DMS53 treated with DMSO at 0.1 percent for 48 hours (cell line): ENCODE data around the gene SHISAL1.

ENCODE experiments used
- DNase-seq: peaks from one replicate; lab custom pipeline; 2025; ENCODE audit not compliant: unreplicated experiment; lab: John Stamatoyannopoulos, UW

Gene SHISAL1

DNA sequence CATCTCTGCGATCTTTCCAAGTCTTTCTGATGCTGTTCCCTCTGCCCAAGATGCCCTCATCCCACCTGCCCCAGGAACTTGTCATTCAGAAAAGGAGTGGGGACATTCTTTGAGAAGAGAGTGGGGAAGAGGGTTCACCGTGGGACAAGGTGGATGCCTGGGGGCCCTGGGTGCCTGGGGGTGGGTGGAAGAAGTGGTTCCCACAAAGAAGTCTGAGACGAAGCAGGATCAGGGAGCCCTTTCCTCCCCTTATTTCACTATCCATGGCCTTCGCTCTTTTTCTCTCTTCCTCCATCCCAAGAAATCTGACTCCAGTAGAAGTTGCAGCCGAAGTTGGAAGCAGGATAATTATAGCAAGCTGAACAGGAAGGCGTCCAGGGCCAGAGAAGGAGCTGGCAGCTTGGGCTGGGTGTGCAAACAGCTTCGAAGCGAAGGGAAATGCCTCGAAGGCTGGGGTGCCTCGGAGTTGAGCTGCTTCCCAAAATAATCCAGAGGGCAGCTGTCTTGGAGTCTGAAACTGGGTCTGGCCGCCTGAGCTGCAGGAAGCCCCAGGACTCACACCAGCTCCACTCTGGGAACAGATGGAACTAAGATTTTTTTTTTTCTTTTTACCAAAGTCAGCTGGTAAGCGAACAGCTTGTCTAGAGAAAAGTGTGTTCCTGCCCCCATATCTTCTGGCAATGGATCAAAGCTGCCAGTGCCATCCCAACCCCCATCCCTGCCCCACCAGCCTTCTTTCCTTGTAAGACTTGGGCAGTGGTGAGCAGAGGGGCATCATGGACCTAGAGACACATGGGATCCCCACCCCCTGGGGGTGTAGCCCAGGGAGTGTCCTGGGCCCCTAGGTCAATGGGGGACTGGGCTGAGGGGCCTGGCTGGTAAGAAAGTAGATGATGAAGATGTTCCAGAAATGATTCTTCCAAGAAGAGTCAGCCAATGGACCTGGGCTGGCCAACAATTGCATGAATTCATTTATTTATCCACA lies 100.5 kb downstream of the SHISAL1 start:
- DNase-seq, result no peak

DNA sequence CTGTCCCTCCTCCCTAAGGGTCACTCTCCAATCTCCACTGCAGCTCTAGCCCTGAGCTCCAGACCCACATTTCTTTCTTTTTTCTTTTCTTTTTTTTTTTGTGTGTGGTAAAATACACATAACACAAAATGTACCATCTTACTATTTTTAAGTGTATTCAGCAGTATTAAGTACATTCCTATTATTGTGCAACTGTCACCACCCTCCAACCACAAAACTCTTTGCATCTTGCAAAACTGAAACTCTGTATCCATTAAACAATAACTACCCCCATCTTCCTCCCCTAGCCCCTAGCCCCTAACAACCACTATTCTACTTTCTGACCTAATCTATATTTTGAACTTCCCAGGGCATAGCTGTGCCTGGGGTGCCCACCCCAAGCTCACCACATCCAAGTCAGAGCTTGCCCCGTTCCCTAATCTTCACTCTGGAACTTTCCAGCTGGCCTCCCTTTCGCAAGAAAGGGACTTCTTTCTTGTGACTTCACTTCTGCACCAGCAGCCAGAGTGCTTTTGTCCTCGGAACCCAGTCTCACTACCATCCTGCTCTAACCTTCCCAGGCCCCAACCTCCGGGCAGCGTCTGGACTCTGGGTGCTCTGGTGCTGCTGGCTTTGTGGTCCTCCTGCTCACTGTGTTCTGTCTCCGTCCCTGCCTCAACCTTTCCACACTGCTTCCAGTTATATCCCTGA lies 101.3 kb downstream of the SHISAL1 start:
- no peak for DNase-seq

DNA sequence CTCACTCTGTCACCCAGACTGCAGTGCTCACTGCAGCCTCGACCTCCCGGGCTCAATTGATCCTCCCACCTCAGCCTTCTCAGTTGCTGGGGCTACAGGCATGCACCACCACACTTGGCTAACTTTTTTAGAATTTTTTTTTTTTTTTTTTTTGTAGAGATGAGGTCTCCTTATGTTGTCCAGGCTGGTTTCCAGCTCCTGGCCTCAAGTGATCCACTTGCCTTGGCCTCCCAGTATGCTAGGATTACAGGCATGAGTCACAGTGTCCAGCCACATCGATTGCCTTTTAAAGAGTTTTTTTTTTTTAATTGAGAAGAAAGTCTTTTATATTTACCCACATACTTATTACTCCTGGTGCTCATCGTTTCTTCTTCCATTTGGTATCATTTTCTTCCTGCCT lies 102.0 kb downstream of the SHISAL1 start:
- DNase-seq, result no peak

DNA sequence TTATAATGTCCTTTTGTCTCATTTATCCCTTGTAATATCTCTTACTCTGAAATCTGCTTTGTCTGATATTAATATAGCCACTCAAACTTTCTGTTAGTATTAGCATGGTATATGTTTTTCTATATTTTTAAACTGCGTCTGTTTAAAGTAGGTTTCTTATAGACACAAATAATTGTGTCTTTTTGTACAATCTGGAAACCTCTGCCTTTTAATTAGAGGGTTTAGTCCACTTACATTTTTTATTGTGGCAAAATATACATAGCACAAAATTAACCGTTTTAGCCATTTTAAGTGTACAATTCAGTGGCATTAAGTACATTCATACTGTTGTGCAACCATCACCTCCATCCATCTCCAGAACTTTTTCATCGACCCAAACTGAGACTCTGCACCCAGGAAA lies 103.4 kb downstream of the SHISAL1 start:
- DNase-seq, result no peak

DNA sequence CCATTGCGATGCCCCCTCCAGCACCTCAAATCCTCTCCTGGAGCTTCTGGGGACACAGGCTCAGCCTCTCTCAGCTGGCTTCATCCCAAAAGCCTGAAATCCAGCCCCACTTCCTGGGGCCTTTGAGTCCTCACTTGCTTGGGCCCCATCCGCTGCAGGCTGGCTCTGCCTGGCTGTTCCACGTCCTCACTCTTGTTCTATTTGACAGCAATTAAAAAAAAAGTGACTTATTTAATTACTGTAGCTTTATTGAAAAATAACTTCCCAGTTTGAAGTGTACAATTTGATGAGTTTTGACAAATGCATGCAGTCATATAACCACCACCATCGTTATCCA lies 104.8 kb downstream of the SHISAL1 start:
- DNase-seq, result no peak

DNA sequence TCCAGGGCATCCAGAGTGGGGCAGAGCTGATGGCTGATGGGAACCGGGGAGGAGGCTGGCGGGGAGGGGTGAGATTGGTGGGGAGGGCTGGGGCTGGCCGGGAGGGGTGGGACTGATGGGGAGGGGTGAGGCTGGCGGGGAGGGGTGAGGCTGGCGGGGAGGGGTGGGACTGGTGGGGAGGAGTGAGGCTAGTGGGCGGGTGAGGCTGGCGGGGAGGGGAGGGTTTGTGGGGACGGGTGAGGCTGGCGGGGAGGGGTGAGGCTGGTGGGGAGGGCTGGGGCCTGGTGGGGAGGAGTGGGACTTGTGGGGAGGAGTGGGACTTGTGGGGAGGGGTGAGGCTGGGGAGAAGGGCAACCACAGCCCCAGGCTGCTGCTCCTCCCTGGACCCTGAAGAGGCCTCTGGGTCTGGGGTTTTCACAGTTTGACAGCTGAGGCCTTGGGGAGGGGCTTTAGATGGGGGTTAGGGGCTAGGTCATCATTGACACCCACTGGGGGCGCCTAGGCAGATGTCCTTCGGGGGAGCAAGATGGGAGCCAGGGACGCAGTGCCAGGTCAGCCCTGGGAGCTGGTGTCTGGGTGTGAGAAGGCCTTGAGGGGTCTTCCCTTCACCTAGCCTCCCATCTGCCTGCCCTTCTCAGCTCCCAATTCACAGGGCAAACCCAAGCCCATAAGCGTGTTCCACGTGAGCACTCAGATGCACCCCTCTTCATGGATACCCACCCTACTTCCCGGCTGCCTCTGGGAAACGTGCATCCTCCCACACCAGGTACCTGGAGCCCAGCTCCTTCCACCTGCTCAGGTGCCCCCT lies 105.4 kb downstream of the SHISAL1 start:
- no peak for DNase-seq

DNA sequence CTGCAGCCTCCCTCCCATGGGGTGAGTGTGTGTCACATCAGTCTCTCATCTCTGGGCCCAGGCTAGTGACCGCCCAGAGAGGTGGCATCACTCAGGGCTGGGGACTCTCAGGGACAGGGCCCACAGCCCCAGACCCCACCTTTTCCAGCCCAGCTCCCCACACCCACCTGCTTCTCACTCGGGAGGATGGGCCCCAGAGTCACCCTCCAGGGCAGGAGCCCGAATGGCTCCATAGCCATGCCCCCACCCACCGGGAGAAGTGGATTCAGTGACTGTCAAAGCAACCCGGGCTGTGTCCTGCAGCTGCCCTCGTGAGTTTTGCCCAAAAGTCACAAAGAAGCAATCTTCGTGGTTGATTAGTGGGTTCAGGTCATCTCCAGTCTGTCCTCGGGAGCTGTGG lies 106.1 kb downstream of the SHISAL1 start:
- DNase-seq, result no peak

DNA sequence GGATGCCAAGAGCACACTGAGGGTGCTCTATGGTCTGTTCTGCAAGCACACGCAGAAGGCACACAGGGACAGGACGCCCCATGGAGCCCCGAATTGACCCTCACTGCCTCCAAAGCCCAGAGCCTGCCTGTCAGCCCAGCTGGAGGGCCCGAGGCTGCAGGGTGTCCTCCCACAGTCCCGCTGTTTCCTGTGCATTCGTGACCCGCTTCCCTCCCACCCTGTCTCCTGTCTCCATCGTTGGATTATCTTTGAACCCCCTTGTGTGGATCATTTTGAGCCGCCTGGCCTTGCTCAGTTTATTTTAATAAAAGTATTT lies 106.5 kb downstream of the SHISAL1 start:
- DNase-seq, result no peak

DNA sequence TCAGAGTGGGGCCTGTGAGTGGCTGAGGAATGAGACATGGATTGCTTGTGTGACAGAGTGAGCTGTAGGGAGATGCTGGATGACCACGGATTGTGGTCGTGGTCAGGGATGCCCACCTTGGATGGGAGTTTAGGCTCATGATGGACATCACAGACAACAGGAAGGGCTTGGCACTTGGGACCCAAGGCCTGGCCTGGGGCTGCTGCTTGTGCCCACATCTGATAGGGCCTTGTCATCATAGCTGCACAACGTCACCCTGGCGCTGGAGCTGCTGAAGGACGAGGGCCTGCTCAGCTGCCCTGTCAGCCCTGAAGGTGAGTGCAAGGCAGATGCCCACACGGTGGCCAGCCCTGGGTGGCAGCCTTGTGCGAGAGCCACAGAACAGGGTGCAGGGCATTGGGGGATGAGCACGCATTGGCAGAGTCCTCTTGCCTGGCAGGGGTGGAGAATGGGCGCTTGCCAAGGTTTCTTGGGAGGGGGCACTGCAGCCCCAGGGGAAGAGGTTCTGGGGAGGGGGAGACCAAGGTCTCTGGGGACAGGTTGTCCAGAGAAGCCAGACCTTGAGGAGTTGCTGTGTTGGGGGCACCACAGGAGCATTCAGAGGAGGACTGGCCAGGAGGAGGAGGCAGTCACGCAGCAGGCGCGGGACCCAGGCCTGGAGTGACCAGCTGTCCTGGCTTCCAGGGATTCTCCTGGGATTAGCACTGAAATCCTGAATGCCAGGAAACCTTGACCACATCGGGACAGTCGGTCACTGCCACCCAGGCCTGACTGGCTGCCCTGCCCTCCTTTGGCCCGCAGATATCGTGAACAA lies 107.0 kb downstream of the SHISAL1 start:
- DNase-seq, result no peak

DNA sequence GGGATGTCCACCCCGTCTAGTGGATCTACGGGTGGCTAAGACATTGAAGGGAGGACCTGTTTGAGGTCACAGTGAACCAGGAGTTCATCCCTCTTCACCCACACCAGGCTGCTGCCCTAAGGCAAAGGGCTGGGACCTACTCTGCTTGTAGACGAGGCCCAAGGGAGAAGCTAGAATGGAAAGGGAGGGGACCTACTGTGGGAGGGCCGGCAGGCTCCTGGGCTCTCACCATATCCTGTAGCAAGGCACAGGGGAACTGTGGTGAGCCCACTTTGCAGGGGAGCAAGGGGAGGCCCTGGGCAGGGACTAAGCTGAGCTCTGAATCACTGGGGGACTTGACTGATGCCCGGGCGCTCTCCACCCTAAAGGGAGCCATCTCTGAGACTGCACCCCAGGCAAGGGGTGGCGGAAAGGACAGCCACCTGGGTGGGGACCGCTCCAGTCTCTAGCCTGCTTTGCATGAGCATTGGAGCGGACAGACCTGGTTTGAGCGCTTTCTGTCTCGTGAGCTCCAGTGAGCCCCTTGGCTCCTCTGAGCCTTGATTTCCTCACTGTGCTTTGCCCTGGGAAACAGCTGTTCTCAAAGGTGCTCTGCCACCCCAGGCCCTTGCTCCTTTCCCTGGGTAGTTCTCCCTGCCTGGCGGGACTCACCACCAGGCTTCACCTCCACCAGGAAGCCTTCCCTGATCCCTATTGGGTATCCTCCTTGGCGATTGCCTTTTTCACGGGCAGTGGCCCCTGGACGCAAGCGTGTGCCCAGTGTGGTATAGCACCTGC lies 107.8 kb downstream of the SHISAL1 start:
- no peak for DNase-seq

DNA sequence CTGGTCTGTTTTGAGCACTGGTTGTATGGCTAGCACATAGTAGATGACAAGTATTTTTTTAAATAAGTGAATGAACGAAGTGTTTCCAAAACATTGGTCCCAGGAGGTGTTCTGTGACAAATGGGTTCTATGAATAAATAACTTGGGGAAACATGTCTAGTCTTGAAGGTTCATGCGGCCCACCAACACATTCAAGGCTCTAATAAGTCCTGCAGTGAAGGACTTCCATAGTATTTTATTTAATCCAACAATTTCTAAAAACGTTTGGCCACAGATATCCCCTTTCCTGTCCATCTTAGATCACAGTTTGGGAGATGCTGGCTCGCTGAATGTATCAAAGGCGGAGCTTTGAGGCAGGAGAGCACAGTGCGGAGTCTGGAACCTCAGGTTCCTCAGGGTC lies 109.5 kb downstream of the SHISAL1 start:
- DNase-seq, result no peak

DNA sequence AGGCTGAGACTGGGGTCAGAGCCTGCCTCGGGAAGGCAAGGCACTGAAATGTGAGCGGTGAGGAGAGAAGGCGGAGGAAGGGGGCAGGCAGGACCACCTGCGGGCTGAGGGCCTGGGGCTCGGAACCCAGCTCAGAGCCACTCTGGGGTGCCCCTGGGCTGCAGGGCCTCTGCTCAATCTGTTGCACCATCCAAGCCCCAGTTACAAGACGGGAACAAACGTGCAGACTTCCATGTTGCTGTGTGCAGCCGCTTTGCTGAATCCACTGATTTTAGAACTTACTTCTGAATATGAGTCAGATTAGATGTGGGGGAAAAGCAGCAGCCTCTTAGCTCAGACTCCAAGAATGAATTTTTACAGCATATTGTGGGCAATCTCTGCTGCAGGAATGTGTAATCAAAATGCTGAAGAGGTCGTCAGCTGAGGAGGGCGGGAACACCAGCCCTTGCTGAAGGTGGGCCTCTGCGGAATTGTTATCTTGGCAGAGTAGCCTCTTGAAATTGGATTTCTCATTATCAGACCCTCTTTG lies 110.4 kb downstream of the SHISAL1 start:
- DNase-seq, result no peak

DNA sequence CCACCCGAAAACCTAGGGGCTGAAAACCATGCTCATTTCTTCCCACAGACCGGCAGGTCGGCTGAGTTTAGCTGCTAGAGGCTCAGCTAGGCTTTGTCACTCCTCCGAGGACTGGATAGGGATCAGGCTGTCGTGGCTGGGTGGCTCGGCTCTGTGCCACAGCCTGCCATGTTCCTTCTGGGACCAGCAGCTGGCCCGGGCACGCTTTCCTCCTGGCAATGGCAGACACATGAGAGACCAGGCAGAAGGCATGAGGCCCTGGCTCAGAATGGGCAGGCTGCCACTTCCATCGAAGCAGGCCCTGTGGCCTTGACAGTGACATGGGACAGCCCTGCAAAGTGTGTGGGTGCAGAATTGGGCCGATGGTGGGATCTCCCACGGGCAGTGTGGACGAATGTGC lies 111.1 kb downstream of the SHISAL1 start:
- no peak for DNase-seq

DNA sequence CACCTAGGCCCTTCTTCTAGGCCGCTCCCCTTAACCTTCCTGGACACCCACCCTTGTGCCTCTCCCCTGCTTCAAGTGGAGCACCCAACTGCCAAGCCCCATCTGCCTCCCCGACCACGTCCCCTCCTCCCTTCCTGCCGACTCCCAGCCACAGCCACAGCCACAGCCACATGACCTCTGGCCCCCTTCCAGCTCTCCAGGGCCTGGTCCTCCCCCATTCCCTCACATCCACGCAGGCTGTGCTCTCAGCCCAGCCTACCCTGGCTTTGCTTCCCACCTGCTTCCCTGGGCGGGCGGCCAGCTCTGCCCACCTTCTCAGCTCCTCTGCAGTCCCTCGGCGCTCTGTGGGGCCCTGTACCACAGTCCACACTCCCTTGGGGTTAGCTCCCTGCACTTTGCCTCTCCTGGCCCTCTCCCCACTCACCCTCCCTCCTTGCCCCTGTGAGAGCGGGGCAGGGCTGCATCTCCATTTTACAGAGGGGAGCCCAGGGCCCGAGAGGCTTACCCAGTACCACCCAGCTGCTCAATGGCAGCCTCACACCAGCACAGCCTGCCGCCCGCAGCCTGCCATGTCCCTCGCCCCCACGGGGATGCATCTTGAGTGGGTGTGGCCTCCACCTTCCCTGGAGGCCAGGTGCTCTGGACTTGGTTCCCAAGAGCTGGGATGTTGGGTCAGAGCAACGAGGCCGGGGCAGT lies 111.7 kb downstream of the SHISAL1 start:
- no peak for DNase-seq

DNA sequence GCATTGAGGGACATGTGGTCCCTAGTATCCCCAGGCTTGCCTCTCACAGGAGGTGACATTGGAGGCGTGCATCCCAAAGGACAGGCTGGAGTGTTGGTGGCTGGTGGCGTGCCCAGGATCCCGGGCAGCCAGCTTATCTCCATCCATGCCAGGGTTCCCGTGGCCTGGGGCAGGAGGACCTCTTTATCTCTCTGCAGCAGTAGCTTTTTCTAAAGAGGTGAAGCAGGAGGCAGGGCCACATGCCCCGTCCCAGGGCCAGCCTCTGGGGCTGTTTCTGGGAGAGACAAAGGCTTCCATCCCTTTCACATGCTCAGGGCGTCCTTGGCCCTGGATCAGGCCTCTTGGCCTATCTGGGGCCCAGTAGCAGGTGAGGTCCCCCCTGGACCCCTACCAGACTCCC lies 112.3 kb downstream of the SHISAL1 start:
- no peak for DNase-seq

DNA sequence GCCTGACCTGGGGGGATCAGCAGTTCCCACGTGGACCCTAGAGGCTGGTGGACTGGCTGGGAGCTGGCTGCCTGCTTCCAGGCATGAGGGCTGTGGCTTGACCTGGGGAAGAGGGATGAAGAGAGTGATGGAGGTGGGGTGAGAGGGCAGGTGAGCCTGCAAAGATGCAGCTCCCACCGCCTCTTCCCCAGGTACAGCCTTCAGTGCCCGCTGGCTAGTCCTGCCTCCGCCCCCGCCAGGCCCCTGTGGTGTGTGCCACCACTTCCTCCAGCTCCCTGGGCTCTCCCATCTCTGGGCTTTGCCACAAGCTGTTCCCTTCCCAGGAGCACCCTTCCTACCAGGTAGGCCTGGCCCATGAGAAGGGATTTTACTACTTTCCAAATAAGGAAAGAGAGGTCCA lies 112.9 kb downstream of the SHISAL1 start:
- DNase-seq, result no peak

DNA sequence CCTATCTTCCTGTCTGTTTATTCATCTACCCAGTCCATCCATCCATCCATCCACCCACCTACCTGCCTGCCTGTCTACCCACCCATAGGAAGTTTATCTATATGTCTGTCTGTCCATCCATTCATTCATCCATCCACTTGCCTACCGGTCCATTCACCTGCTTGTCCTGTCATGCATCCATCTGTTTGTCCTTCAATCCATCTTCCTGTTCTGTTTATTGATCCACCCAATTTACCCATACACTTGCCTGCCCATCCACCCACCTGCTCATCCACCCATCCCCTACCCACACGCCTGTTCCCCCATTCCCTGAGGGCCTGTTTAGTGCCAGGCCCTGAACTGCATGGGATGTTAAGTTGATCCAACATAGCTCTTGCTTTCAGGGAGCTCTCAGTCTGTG lies 113.6 kb downstream of the SHISAL1 start:
- DNase-seq, result no peak

DNA sequence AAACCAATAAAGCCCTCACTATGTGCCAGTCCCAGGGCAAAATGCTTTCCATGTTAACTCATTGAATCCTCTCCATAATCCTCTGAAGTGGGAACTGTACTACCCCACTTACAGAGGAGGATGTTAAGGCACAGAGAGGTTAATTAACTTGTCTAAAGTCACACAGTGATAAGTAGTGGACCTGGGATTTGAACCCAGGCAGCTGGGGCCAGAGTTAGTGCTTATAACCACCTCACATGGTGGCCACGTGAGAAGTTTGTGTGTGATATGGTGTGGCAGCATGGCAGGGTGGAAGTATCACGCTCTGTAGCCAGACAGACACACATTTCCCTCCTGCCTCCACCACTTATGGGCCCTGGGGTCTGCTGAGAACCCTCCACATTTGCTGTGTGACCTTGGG lies 115.5 kb downstream of the SHISAL1 start:
- DNase-seq, result no peak

DNA sequence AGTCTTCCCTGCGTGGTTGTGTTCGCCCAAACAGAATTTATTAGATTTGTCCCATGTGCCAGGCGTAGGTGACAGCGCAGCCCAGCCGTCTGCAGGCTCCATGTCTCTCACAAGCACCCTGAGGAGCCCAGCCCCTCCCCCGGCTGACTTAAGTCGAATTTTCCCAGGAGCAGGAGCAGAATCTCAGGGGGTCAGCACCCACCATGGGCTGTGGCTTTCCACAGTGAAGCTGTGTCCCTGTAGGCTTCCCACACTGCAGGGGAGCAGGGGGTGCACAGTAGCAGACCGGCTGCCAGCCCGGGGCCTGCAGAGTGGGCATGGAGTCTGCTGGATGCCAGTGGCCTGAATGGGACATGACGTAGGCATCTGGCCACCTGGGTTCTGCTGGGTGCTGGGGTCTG lies 116.0 kb downstream of the SHISAL1 start:
- no peak for DNase-seq
